GM12878 (cell line): ENCODE data around the gene SYT8. TPM values are rescaled to one million over a fixed set of nuclear protein-coding genes. Genes with fewer than 3 reads are reported as not detected.

ENCODE experiments used
- ATAC-seq: fragments of 200-7000 bp; cut with Tn5 transposase; 3 replicates; pipeline ENCODE4 v1.9.1; 2020; ENCODE audit warnings: mild to moderate bottlenecking, moderate library complexity
- BruUV-seq: library from RNA; stranded (reverse); fragments of 400-500 nt; replicated peaks from 2 replicates; lab custom pipeline; 2021; lab: Mats Ljungman, UMichigan
- CTCF ChIA-PET: fragments of 300-600 bp; sonication (Branson Sonifier 250); formaldehyde crosslinking; extraction: SDS; loops from one replicate; lab custom pipeline; 2021; ENCODE audit warnings: inconsistent platforms; lab: Yijun Ruan, JAX
- POLR2A ChIA-PET: fragments of 350-600 bp; formaldehyde crosslinking; extraction: SDS; loops from one replicate; lab custom pipeline; 2021; ENCODE audit warnings: inconsistent platforms; lab: Charles Lee
- RAD21 ChIA-PET: fragments of 300-600 bp; sonication (Branson Sonifier 250); formaldehyde crosslinking; loops from one replicate; lab custom pipeline; 2023; ENCODE audit warnings: antibody characterized with exemption; ENCODE audit not compliant: unreplicated experiment; lab: Charles Lee
- SMC1A ChIA-PET: fragments of 300-600 bp; sonication (Branson Sonifier 250); formaldehyde crosslinking; loops from one replicate; lab custom pipeline; 2023; ENCODE audit not compliant: unreplicated experiment, uncharacterized antibody; lab: Charles Lee
- DNase-seq: peaks from one replicate; pipeline ENCODE4 v3.0.0-alpha.2; 2011; ENCODE audit warnings: low read depth, low spot score
- FAIRE-seq: peaks from 3 replicates; lab custom pipeline; 2011; peaks lifted over from hg19 to GRCh38; lab: Jason Lieb, UNC
- H2AFZ ChIP-seq: 2 replicates; pipeline ENCODE4 v1.6.0; 2011; ENCODE audit warnings: low read depth, low read length, control low read depth; ENCODE audit not compliant: control insufficient read depth
- H3K27ac ChIP-seq: 2 replicates; pipeline ENCODE4 v1.5.1; 2011; ENCODE audit warnings: control low read depth; ENCODE audit not compliant: control insufficient read depth, insufficient read depth
- H3K27me3 ChIP-seq, 2 experiments: replicated peaks in 1 of 2; 2 replicates each; pipeline versions ENCODE4 v1.6.0 to v1.6.1; 2011; ENCODE audit warnings: low read length in 1 of 2; ENCODE audit not compliant: control insufficient read depth in 2 of 2, insufficient read depth in 2 of 2
- H3K36me3 ChIP-seq, 2 experiments: 2 replicates each; pipeline ENCODE4 v1.5.1; 2011; ENCODE audit warnings: low read length in 1 of 2; ENCODE audit not compliant: control insufficient read depth in 2 of 2, insufficient read depth in 2 of 2
- H3K4me1 ChIP-seq: 2 replicates; pipeline ENCODE4 v1.6.1; 2011; ENCODE audit warnings: mild to moderate bottlenecking, low read length, moderate library complexity, mixed read lengths; ENCODE audit not compliant: control insufficient read depth, insufficient read depth
- H3K4me2 ChIP-seq: 2 replicates; pipeline ENCODE4 v1.6.0; 2011; ENCODE audit warnings: control low read depth; ENCODE audit not compliant: control insufficient read depth, insufficient read depth
- H3K4me3 ChIP-seq: fragments of 200-600 bp; sonication (generic); 2 replicates; pipeline ENCODE4 v1.5.1; 2016
- H3K79me2 ChIP-seq: 2 replicates; pipeline ENCODE4 v1.6.0; 2011; ENCODE audit warnings: low read length; ENCODE audit not compliant: control insufficient read depth, insufficient read depth
- H3K9ac ChIP-seq: 2 replicates; pipeline ENCODE4 v1.8.0; 2011; ENCODE audit warnings: low read length, control low read depth, mixed read lengths; ENCODE audit not compliant: control insufficient read depth, insufficient read depth
- H3K9me3 ChIP-seq: replicated peaks from 3 replicates; pipeline ENCODE4 v1.5.1; 2011; ENCODE audit warnings: mild to moderate bottlenecking, low read length; ENCODE audit not compliant: control insufficient read depth, insufficient read depth
- H4K20me1 ChIP-seq: 2 replicates; pipeline ENCODE4 v1.6.0; 2011; ENCODE audit not compliant: control insufficient read depth, insufficient read depth
- JUND ChIP-seq: IDR thresholded peaks from 2 replicates; pipeline ENCODE4 v1.6.1; 2012; ENCODE audit warnings: low read depth, mild to moderate bottlenecking, low read length, improper control_type of control experiment, moderate library complexity
- MYC ChIP-seq: IDR thresholded peaks from 2 replicates; pipeline ENCODE4 v1.6.1; 2011; ENCODE audit warnings: mild to moderate bottlenecking, low read length, moderate library complexity, inconsistent platforms; ENCODE audit not compliant: insufficient read depth, insufficient replicate concordance, insufficient read length, severe bottlenecking
- POLR2A ChIP-seq: IDR thresholded peaks from 2 replicates; pipeline ENCODE4 v1.6.1; 2011; ENCODE audit warnings: low read depth, mild to moderate bottlenecking, low read length
- POU2F2 ChIP-seq: IDR thresholded peaks from 3 replicates; pipeline ENCODE4 v1.6.1; 2011; ENCODE audit warnings: low read depth, mild to moderate bottlenecking, low read length, borderline replicate concordance
- RAD21 ChIP-seq: IDR thresholded peaks from 2 replicates; pipeline ENCODE4 v1.6.1; 2011; ENCODE audit warnings: mild to moderate bottlenecking, low read depth, low read length, moderate library complexity; ENCODE audit not compliant: insufficient read depth
- RB1 ChIP-seq: fragments of 450-650 bp; formaldehyde crosslinking; IDR thresholded peaks from 2 replicates; pipeline ENCODE4 v1.6.1; 2017; ENCODE audit warnings: mild to moderate bottlenecking, borderline replicate concordance
- SMC3 ChIP-seq: IDR thresholded peaks from 2 replicates; pipeline ENCODE4 v1.6.1; 2011; ENCODE audit warnings: low read length, improper control_type of control experiment, borderline replicate concordance
- SREBF1 ChIP-seq: IDR thresholded peaks from 2 replicates; pipeline ENCODE4 v1.6.1; 2012; ENCODE audit warnings: mild to moderate bottlenecking, low read length
- SRF ChIP-seq, 2 experiments: IDR thresholded peaks; 2 replicates each; pipeline ENCODE4 v1.6.1; 2011; ENCODE audit warnings: low read depth in 2 of 2, low read length in 2 of 2, mild to moderate bottlenecking in 1 of 2, moderate library complexity in 1 of 2
- STAT1 ChIP-seq: fragments of 450-650 bp; conservative IDR thresholded peaks from 2 replicates; pipeline ENCODE4 v1.6.1; 2014; ENCODE audit warnings: antibody characterized with exemption, mild to moderate bottlenecking
- STAT3 ChIP-seq: IDR thresholded peaks from 2 replicates; pipeline ENCODE4 v1.6.1; 2011; ENCODE audit warnings: low read depth, low read length, improper control_type of control experiment
- TCF12 ChIP-seq: IDR thresholded peaks from 2 replicates; pipeline ENCODE4 v1.6.1; 2011; ENCODE audit warnings: low read depth, mild to moderate bottlenecking, low read length
- ZZZ3 ChIP-seq: IDR thresholded peaks from 2 replicates; pipeline ENCODE4 v1.6.1; 2011; ENCODE audit warnings: low read depth; ENCODE audit not compliant: control insufficient read depth, insufficient read length
- WGBS: methylation state at CpG from one replicate; pipeline ENCODE4 v1.1.6; 2016; ENCODE audit warnings: low lambda C conversion rate; ENCODE audit not compliant: insufficient replicate concordance, insufficient coverage; ENCODE audit errors: missing lambda C conversion rate; 5-methylcytosine and 5-hydroxymethylcytosine counted together
- in situ Hi-C: fragments of 300-500 bp; cut with MboI; formaldehyde crosslinking; loops from 9 replicates; pipeline ENCODE4 v1.14.3; 2018; ENCODE audit warnings: mixed read lengths
- intact Hi-C: fragments of 100-400 bp; cut with micrococcal nuclease; formaldehyde crosslinking; loops from one replicate; pipeline ENCODE4 v1.14.2; 2022; ENCODE audit not compliant: unreplicated experiment
- polyA plus RNA-seq, 11 experiments: library from polyadenylated mRNA; depleted of rRNA in 4 of 11; unstranded in 6 of 11; stranded (reverse) in 5 of 11; fragments of >200 nt; fragmentation: Nextera tagmentation in 4 of 11; fragmentation: Illumina TruSeq in 1 of 11; extraction: Ambion mirVana in 4 of 11; extraction: Trizol in 1 of 11; gene quantifications; 1 replicate in 1 of 11; 2 replicates in 10 of 11; pipeline versions ENCODE4 v1.2.1 to v1.2.3, GENCODE V29; 2011 to 2016; ENCODE audit warnings: inconsistent platforms in 2 of 11, missing spikeins in 2 of 11, low read depth in 1 of 11
- total RNA-seq, 4 experiments: library from RNA; depleted of rRNA in 3 of 4; stranded (reverse); fragments of >200 nt in 3 of 4; fragmentation: Illumina TruSeq in 1 of 4; extraction: Trizol in 1 of 4; gene quantifications; 2 replicates each; pipeline versions ENCODE4 v1.2.1 to v1.2.3, GENCODE V29; 2013 to 2021
- TF ChIP-seq, protein P1 (sequence below): fragments of 450-650 bp; IDR thresholded peaks from 2 replicates; pipeline ENCODE4 v1.6.1; 2017; ENCODE audit warnings: mild to moderate bottlenecking
- TF ChIP-seq, protein P2 (sequence below): IDR thresholded peaks from 2 replicates; pipeline ENCODE4 v1.6.1; 2011; ENCODE audit warnings: borderline replicate concordance, low read depth, mild to moderate bottlenecking, moderate library complexity, low read length; ENCODE audit not compliant: insufficient read depth, poor library complexity, severe bottlenecking

SYT8 gene
- total and polyA plus RNA-seq, 10 of the 15 experiments (the other 5 are each of a cell fraction or from before 2014, with no cell fraction given), result 0.44 TPM; not detected in 9

DNA sequence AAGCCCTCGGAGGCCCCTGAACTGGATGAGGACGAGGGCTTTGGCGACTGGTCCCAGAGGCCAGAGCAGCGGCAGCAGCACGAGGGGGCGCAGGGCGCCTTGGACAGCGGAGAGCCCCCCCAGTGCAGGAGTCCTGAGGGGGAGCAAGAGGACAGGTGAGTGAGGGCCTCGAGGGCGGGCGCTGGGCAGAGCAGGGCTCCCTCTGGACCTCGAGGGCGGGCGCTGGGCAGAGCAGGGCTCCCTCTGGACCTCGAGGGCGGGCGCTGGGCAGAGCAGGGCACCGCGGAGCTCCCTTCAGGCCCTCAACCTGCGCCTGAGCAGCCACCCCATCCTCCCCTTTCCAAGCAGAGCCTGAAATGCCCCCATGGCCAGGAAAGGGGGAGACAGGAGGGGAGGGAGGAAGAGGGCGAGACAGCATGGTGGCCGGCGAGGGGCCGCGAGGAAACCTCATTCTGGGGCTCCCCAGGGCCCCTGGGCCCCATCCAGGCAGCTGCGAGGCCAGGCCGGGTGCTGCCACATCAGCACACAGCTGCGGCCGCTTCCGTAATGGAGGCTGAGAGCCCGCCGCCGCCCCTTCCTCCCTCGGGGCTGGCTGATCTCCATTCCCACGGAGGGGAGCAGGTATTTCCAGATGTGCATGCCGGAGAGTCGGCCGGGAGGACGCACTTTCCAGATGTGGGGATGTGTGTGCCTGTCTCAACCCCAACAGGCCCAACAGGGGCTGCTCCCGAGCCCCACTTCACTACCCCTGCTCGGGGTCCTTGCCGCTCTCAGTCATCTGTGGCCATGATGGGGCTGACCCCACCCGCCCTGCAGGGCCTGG is 46.9 kb downstream of the SYT8 start (continued):
- no peak for TF ChIP-seq STAT1
- TF ChIP-seq SRF (IDR thresholded peaks at IDR 0.05; ENCODE audit: low read depth in 2 of 2, low read length in 2 of 2), result no peak

DNA sequence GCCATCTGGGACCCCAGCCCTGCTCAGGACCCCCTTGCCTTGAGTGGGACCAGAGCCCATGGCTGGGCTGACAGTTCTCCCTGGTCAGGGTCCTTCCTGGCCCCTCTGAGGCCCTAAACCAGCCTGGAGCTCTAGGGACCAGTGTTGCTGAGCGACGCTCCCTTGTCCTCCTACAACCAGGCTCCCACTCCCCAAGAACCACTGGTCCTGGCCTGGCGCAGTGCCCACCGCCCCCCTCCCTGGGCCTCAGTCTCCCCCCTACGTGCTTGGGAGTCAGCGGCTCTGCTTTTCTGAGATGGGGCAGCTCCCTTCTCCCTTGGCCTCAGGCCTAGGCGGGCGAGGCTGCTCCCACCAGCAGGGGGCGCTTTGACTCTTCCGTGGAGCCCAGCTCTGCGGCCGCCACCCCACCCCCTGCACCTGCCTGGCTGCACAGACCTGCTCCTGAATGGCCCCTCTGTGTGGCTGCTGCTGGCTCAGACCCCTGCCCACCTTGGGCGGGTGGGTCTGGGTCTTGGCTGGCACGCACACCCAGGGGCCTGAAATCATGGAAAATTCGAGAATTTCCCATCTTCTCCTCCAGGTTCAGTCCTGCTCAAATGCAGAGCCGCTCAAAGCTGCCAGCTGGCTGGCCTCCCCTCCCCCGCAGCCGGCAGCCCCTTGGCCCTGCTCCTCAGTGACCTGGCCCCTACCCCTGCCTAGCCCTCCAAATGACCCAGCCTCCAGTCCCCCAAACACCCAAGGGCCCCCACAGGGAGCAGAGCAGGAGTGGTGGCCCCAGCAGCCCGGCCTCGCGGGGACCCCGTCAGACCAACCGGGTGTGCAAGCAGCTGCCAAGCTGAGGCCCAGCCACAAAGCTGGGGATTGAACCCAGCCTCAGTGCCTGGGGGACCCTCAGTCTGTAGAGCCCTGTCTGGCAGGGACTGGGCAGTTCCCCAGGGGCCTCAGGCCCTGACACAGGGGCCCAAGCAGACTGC is 47.8 kb downstream of the SYT8 start:
- H3K4me3 ChIP-seq, result no peak overlapping the region
- FAIRE-seq (peak; percentile 7), DNase-seq (no peak), ATAC-seq (peak; percentile 96)
- intact Hi-C loops, result loop anchor here (2.0 kb wide), 1 partner anchor 268 kb away; no protein-coding TSS in a partner anchor
- H3K27me3 ChIP-seq, result no peaks in the 10 kb centered on the region
- H4K20me1 ChIP-seq, result peaks cover 5% of the 10 kb centered on the region; the same call in 1 of the 2 replicates
- no peak overlapping the region for H3K27ac ChIP-seq
- no peaks in the 10 kb centered on the region; the same call in 1 of the 2 replicates for H3K79me2 ChIP-seq
- ChIA-PET SMC1A (interaction anchor here (0.6 to 2.0 kb wide), 4 partner anchors 15 to 32 kb away, joined by 3 to 7 read pairs (median 4); partner anchors contain the start of gene LSP1), POLR2A (interaction anchor here (0.6 kb wide), 1 partner anchor 12 kb away, joined by 3 read pairs; no protein-coding TSS in a partner anchor), CTCF (interaction anchor here (0.6 to 1.9 kb wide), 30 partner anchors 12 to 518 kb away, joined by 3 to 23 read pairs (median 4); partner anchors contain the start of genes LSP1 and TSSC4), RAD21 (interaction anchor here (0.6 to 2.0 kb wide), 16 partner anchors 14 to 669 kb away, joined by 3 to 10 read pairs (median 4); partner anchors contain the start of genes H19, MRPL23 and TNNI2)
- peaks cover 24 to 45% of the 10 kb centered on the region in 2 experiments for H3K36me3 ChIP-seq
- in situ Hi-C loops, result loop anchor here (5.0 kb wide), 1 partner anchor 35 kb away; the partner anchor contains the start of gene TNNT3
- no peak overlapping the region for H3K4me2 ChIP-seq
- WGBS, result 41% methylated on average over 18 of the region's 23 CpGs
- H3K9ac ChIP-seq, result no peak overlapping the region
- BruUV-seq, result no TSS peak
- no peaks in the 10 kb centered on the region for H3K9me3 ChIP-seq
- H3K4me1 ChIP-seq, result no peaks in the 10 kb centered on the region; the same call in 1 of the 2 replicates
- H2AFZ ChIP-seq, result no peak overlapping the region
- TF ChIP-seq STAT3, result no peak
- no peak for TF ChIP-seq MYC
- no peak for TF ChIP-seq RB1
- TF ChIP-seq JUND, result no peak
- TF ChIP-seq ZZZ3, result no peak
- TF ChIP-seq, protein P1, sequence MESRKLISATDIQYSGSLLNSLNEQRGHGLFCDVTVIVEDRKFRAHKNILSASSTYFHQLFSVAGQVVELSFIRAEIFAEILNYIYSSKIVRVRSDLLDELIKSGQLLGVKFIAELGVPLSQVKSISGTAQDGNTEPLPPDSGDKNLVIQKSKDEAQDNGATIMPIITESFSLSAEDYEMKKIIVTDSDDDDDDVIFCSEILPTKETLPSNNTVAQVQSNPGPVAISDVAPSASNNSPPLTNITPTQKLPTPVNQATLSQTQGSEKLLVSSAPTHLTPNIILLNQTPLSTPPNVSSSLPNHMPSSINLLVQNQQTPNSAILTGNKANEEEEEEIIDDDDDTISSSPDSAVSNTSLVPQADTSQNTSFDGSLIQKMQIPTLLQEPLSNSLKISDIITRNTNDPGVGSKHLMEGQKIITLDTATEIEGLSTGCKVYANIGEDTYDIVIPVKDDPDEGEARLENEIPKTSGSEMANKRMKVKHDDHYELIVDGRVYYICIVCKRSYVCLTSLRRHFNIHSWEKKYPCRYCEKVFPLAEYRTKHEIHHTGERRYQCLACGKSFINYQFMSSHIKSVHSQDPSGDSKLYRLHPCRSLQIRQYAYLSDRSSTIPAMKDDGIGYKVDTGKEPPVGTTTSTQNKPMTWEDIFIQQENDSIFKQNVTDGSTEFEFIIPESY, result no peak
- 0 out of 3 replicates have a peak, but pooled peaks have one; percentile 12 for TF ChIP-seq POU2F2
- TF ChIP-seq RAD21, result peak; percentile 68
- TF ChIP-seq, protein P2, sequence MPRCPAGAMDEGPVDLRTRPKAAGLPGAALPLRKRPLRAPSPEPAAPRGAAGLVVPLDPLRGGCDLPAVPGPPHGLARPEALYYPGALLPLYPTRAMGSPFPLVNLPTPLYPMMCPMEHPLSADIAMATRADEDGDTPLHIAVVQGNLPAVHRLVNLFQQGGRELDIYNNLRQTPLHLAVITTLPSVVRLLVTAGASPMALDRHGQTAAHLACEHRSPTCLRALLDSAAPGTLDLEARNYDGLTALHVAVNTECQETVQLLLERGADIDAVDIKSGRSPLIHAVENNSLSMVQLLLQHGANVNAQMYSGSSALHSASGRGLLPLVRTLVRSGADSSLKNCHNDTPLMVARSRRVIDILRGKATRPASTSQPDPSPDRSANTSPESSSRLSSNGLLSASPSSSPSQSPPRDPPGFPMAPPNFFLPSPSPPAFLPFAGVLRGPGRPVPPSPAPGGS, result no peak
- no peak for TF ChIP-seq SREBF1
- peak; percentile 45; the same call in 1 of the 2 replicates for TF ChIP-seq POLR2A
- TF ChIP-seq TCF12, result peak; percentile 53; the same call in 1 of the 2 replicates
- no peak for TF ChIP-seq SRF (IDR thresholded peaks at IDR 0.05; ENCODE audit: low read depth in 2 of 2, low read length in 2 of 2)
- TF ChIP-seq SMC3, result peak; percentile 76; the same call in 1 of the 2 replicates
